ENCODE data around the gene ARCN1.
"Not testable (repeated sequence)": the region's sequence is repeated elsewhere in the genome, so short reads cannot be mapped to it uniquely, and the experiment has no call there.

ARCN1 gene

GRCh38 chr11:118547132-118547531 is 25.1 kb upstream of the ARCN1 start:
- Histone ChIP-seq H3K36me3 (ENCODE audit: control insufficient read depth in 1 of 2, insufficient read depth in 2 of 2, low read length in 2 of 2) (peaks cover 13 to 36% of the 10 kb centered on the region in 2 donors), H3K27me3 (ENCODE audit: low read depth, low read length) (no peaks in the 10 kb centered on the region), H3K9me3 (ENCODE audit: control insufficient read depth in 1 of 2, low read length in 2 of 2) (no peaks in the 10 kb centered on the region)

GRCh38 chr11:118552341-118552740 is 19.9 kb upstream of the ARCN1 start:
- H3K4me1 ChIP-seq (ENCODE audit: control insufficient read depth in 1 of 2, insufficient read depth in 2 of 2, low read length in 2 of 2): no peaks in the 10 kb centered on the region
- no peak overlapping the region for H3K27ac ChIP-seq (ENCODE audit: low read length)
- peaks cover 30 to 45% of the 10 kb centered on the region in 2 donors for H3K36me3 ChIP-seq (ENCODE audit: control insufficient read depth in 1 of 2, insufficient read depth in 2 of 2, low read length in 2 of 2)
- no peaks in the 10 kb centered on the region for H3K9me3 ChIP-seq (ENCODE audit: control insufficient read depth in 1 of 2, low read length in 2 of 2)
- H3K27me3 ChIP-seq (ENCODE audit: low read depth, low read length): no peaks in the 10 kb centered on the region
- H3K4me3 ChIP-seq (ENCODE audit: low read depth in 1 of 2, low read length in 2 of 2): no peak overlapping the region

More at GRCh38 chr11:118547132-118547531, 25.1 kb upstream of the ARCN1 start:
- Histone ChIP-seq H3K27ac (ENCODE audit: low read length) (no peak overlapping the region), H3K4me3 (ENCODE audit: low read depth in 1 of 2, low read length in 2 of 2) (no peak overlapping the region), H3K4me1 (ENCODE audit: control insufficient read depth in 1 of 2, insufficient read depth in 2 of 2, low read length in 2 of 2) (no peaks in the 10 kb centered on the region)

GRCh38 chr11:118560806-118561205 is 11.4 kb upstream of the ARCN1 start:
- Histone ChIP-seq H3K36me3 (ENCODE audit: control insufficient read depth in 1 of 2, insufficient read depth in 2 of 2, low read length in 2 of 2) (peaks cover 15 to 42% of the 10 kb centered on the region in 2 donors), H3K27me3 (ENCODE audit: low read depth, low read length) (no peaks in the 10 kb centered on the region), H3K4me1 (ENCODE audit: control insufficient read depth in 1 of 2, insufficient read depth in 2 of 2, low read length in 2 of 2) (peaks cover 0 to 9% of the 10 kb centered on the region in 2 donors), H3K9me3 (ENCODE audit: control insufficient read depth in 1 of 2, low read length in 2 of 2) (no peaks in the 10 kb centered on the region), H3K27ac (ENCODE audit: low read length) (no peak overlapping the region), H3K4me3 (ENCODE audit: low read depth in 1 of 2, low read length in 2 of 2) (no peak overlapping the region)

- Histone ChIP-seq H3K9me3 (ENCODE audit: control insufficient read depth in 1 of 2, low read length in 2 of 2) (no peaks in the 10 kb centered on the region), H3K27me3 (ENCODE audit: low read depth, low read length) (no peaks in the 10 kb centered on the region), H3K36me3 (ENCODE audit: control insufficient read depth in 1 of 2, insufficient read depth in 2 of 2, low read length in 2 of 2) (peaks cover 0 to 9% of the 10 kb centered on the region in 2 donors), H3K4me3 (ENCODE audit: low read depth in 1 of 2, low read length in 2 of 2) (peak overlapping the region in 1 of 2 donors; percentile 37), H3K4me1 (ENCODE audit: control insufficient read depth in 1 of 2, insufficient read depth in 2 of 2, low read length in 2 of 2) (peaks cover 0 to 9% of the 10 kb centered on the region in 2 donors), H3K27ac (ENCODE audit: low read length) (no peak overlapping the region)
These were observed 7.2 kb upstream of the ARCN1 start for GRCh38 chr11:118565051-118565450.

- no peaks in the 10 kb centered on the region for H3K9me3 ChIP-seq (ENCODE audit: control insufficient read depth in 1 of 2, low read length in 2 of 2)
- H3K4me3 ChIP-seq (ENCODE audit: low read depth in 1 of 2, low read length in 2 of 2): no peak overlapping the region
- H3K27ac ChIP-seq (ENCODE audit: low read length): no peak overlapping the region
- H3K36me3 ChIP-seq (ENCODE audit: control insufficient read depth in 1 of 2, insufficient read depth in 2 of 2, low read length in 2 of 2): peaks cover 0 to 9% of the 10 kb centered on the region in 2 donors
- H3K27me3 ChIP-seq (ENCODE audit: low read depth, low read length): no peaks in the 10 kb centered on the region
- peaks cover 8 to 20% of the 10 kb centered on the region in 2 donors for H3K4me1 ChIP-seq (ENCODE audit: control insufficient read depth in 1 of 2, insufficient read depth in 2 of 2, low read length in 2 of 2)
These were observed 2.5 kb upstream of the ARCN1 start for GRCh38 chr11:118569670-118570069.

DNA sequence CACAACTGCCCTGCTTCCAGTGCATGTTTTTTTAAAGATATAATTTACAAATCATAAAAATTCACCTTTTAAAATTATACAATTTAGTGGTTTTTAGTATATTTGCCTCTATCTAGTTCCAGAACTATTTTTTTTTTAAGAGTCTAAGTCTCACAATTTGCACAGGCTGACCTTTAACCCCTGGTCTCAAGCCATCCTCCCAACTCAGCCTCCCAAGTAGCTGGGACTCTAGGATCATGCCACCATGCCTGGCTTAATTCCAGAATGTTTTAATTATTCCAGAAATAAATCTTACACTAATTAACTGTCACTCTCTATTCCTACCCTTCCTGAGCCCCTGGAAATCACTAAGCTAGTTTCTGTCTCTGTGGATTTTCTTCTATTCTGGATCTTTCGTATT is 1.4 kb upstream of the ARCN1 start:
- Histone ChIP-seq H3K4me1 (ENCODE audit: control insufficient read depth in 1 of 2, insufficient read depth in 2 of 2, low read length in 2 of 2) (peaks cover 13 to 26% of the 10 kb centered on the region in 2 donors), H3K27ac (ENCODE audit: low read length) (no peak overlapping the region), H3K4me3 (ENCODE audit: low read depth in 1 of 2, low read length in 2 of 2) (no peak overlapping the region)

DNA sequence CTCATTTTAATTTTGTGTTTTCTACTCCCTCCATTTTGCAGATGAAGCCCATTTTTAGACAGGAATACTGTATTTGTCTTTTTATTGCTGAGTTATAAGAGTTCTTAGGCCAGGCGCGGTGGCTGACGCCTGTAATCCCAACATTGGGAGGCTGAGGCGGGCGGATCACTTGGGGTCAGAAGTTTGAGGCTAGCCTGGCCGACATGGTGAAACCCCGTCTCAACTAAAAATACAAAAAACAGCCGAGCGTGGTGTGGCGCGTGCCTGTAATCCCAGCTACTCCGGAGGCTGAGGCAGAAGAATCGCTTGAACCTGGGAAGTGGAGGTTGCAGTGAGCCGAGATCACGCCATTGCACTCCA is 528 bp upstream of the ARCN1 start:
- H3K9me3 ChIP-seq (ENCODE audit: control insufficient read depth in 1 of 2, low read length in 2 of 2); H3K27me3 ChIP-seq (ENCODE audit: low read depth, low read length); H3K36me3 ChIP-seq (ENCODE audit: control insufficient read depth in 1 of 2, insufficient read depth in 2 of 2, low read length in 2 of 2): not testable (repeated sequence)
- Histone ChIP-seq H3K4me1 (ENCODE audit: control insufficient read depth in 1 of 2, insufficient read depth in 2 of 2, low read length in 2 of 2) (peaks cover 13 to 35% of the 10 kb centered on the region in 2 donors), H3K4me3 (ENCODE audit: low read depth in 1 of 2, low read length in 2 of 2) (peak overlapping the region; percentile 70 to 91), H3K27ac (ENCODE audit: low read length) (peak overlapping the region; percentile 88)

More for the DNA sequence above, 1.4 kb upstream of the ARCN1 start:
- H3K9me3 ChIP-seq (ENCODE audit: control insufficient read depth in 1 of 2, low read length in 2 of 2): no peaks in the 10 kb centered on the region
- peaks cover 0 to 9% of the 10 kb centered on the region in 2 donors for H3K36me3 ChIP-seq (ENCODE audit: control insufficient read depth in 1 of 2, insufficient read depth in 2 of 2, low read length in 2 of 2)
- no peaks in the 10 kb centered on the region for H3K27me3 ChIP-seq (ENCODE audit: low read depth, low read length)

- H3K27me3 ChIP-seq (ENCODE audit: low read depth, low read length): no peaks in the 10 kb centered on the region
- peaks cover 0 to 9% of the 10 kb centered on the region in 2 donors for H3K36me3 ChIP-seq (ENCODE audit: control insufficient read depth in 1 of 2, insufficient read depth in 2 of 2, low read length in 2 of 2)
- H3K9me3 ChIP-seq (ENCODE audit: control insufficient read depth in 1 of 2, low read length in 2 of 2): no peaks in the 10 kb centered on the region
- peak overlapping the region; percentile 76 to 91 for H3K4me3 ChIP-seq (ENCODE audit: low read depth in 1 of 2, low read length in 2 of 2)
- peaks cover 13 to 37% of the 10 kb centered on the region in 2 donors for H3K4me1 ChIP-seq (ENCODE audit: control insufficient read depth in 1 of 2, insufficient read depth in 2 of 2, low read length in 2 of 2)
- peak overlapping the region; percentile 88 for H3K27ac ChIP-seq (ENCODE audit: low read length)
These were observed 857 bp downstream of the ARCN1 start for GRCh38 chr11:118572981-118573550.

DNA sequence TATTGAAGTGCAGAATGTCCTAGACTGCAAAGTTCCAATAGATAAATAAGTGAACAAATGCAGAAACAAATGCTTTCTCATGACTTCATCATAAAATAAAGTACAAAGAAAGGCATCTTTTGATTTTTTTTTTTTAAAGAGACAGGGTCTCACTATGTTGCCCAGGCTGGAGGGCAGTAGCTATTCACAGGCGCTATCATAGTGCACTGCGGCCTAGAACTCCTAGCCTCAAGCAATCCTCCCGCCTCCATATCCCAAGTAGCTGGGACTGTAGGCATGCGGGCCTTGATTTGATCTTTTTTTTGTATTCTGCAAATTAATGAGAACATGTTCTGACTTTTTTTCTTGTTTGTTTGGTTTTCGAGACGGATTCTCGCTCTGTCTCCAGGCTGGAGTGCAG is 2.4 kb downstream of the ARCN1 start:
- no peaks in the 10 kb centered on the region for H3K9me3 ChIP-seq (ENCODE audit: control insufficient read depth in 1 of 2, low read length in 2 of 2)
- H3K4me1 ChIP-seq (ENCODE audit: control insufficient read depth in 1 of 2, insufficient read depth in 2 of 2, low read length in 2 of 2): peaks cover 13 to 37% of the 10 kb centered on the region in 2 donors
- H3K27ac ChIP-seq (ENCODE audit: low read length): no peak overlapping the region
- H3K4me3 ChIP-seq (ENCODE audit: low read depth in 1 of 2, low read length in 2 of 2): peak overlapping the region in 1 of 2 donors; percentile 43
- no peaks in the 10 kb centered on the region for H3K27me3 ChIP-seq (ENCODE audit: low read depth, low read length)
- peaks cover 0 to 9% of the 10 kb centered on the region in 2 donors for H3K36me3 ChIP-seq (ENCODE audit: control insufficient read depth in 1 of 2, insufficient read depth in 2 of 2, low read length in 2 of 2)

- H3K27me3 ChIP-seq (ENCODE audit: low read depth, low read length); H3K27ac ChIP-seq (ENCODE audit: low read length); H3K4me3 ChIP-seq (ENCODE audit: low read depth in 1 of 2, low read length in 2 of 2); H3K9me3 ChIP-seq (ENCODE audit: control insufficient read depth in 1 of 2, low read length in 2 of 2): not testable (repeated sequence)
- peaks cover 11 to 12% of the 10 kb centered on the region in 2 donors for H3K36me3 ChIP-seq (ENCODE audit: control insufficient read depth in 1 of 2, insufficient read depth in 2 of 2, low read length in 2 of 2)
- peaks cover 17 to 37% of the 10 kb centered on the region in 2 donors for H3K4me1 ChIP-seq (ENCODE audit: control insufficient read depth in 1 of 2, insufficient read depth in 2 of 2, low read length in 2 of 2)
These were observed 5.8 kb downstream of the ARCN1 start for GRCh38 chr11:118577995-118578394.

DNA sequence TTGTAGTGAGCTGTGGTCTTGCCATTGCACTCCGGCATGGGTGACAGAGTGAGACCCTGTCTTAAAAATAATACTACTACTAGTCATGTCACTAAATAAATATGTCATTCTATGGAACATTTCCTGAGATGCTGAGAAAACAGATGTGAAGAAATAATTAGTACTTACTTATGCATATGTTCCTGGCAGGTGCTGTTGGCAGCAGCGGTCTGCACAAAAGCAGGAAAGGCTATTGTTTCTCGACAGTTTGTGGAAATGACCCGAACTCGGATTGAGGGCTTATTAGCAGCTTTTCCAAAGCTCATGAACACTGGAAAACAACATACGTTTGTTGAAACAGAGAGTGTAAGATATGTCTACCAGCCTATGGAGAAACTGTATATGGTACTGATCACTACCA is 8.8 kb downstream of the ARCN1 start:
- Histone ChIP-seq H3K4me1 (ENCODE audit: control insufficient read depth in 1 of 2, insufficient read depth in 2 of 2, low read length in 2 of 2) (peaks cover 4 to 8% of the 10 kb centered on the region in 2 donors), H3K36me3 (ENCODE audit: control insufficient read depth in 1 of 2, insufficient read depth in 2 of 2, low read length in 2 of 2) (peaks cover 31 to 41% of the 10 kb centered on the region in 2 donors), H3K27me3 (ENCODE audit: low read depth, low read length) (no peaks in the 10 kb centered on the region), H3K9me3 (ENCODE audit: control insufficient read depth in 1 of 2, low read length in 2 of 2) (no peaks in the 10 kb centered on the region), H3K4me3 (ENCODE audit: low read depth in 1 of 2, low read length in 2 of 2) (no peak overlapping the region), H3K27ac (ENCODE audit: low read length) (no peak overlapping the region)

DNA sequence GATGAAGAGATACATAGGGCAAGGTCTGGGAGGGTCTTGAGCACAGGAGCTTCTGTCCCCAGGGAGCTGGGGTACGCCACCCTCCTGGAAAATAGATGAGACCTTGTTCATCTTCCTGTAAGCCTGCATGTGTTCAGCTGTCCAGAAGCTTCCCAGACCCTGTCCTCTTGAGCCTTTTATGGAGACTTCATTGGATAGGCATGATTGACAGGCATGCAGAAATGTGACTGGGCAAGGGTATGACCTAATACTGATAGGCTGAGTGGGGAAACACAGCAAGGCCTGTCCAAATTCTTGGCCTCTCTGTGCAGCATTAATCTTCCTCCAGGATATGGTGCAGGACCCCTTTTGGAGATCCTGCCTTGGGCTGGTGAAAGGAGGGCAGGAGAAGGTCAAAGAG is 15.7 kb downstream of the ARCN1 start:
- peaks cover 60 to 72% of the 10 kb centered on the region in 2 donors for H3K36me3 ChIP-seq (ENCODE audit: control insufficient read depth in 1 of 2, insufficient read depth in 2 of 2, low read length in 2 of 2)
- H3K4me3 ChIP-seq (ENCODE audit: low read depth in 1 of 2, low read length in 2 of 2): no peak overlapping the region

More for the DNA sequence above, 15.7 kb downstream of the ARCN1 start:
- no peaks in the 10 kb centered on the region for H3K9me3 ChIP-seq (ENCODE audit: control insufficient read depth in 1 of 2, low read length in 2 of 2)
- H3K4me1 ChIP-seq (ENCODE audit: control insufficient read depth in 1 of 2, insufficient read depth in 2 of 2, low read length in 2 of 2): peaks cover 0 to 4% of the 10 kb centered on the region in 2 donors
- H3K27ac ChIP-seq (ENCODE audit: low read length): no peak overlapping the region
- H3K27me3 ChIP-seq (ENCODE audit: low read depth, low read length): no peaks in the 10 kb centered on the region

Measured in muscle layer of duodenum (tissue), 2 donors.